Astrocyte (in vitro differentiated cells and primary cell): ENCODE results near the gene TMEM151A.
"Not testable (repeated sequence)": the region's sequence is repeated elsewhere in the genome, so short reads cannot be mapped to it uniquely, and the experiment has no call there.

Experiments used
- CTCF ChIP-seq: IDR thresholded peaks from 2 replicates; pipeline ENCODE4 v1.5.1; 2011; ENCODE audit warnings: low read depth, mild to moderate bottlenecking, inconsistent platforms, low read length, moderate library complexity; ENCODE audit not compliant: insufficient read depth
- EZH2 ChIP-seq: IDR thresholded peaks from 2 replicates; pipeline ENCODE4 v1.6.1; 2012; ENCODE audit warnings: mild to moderate bottlenecking, low read length, inconsistent platforms; ENCODE audit not compliant: insufficient read depth

GRCh38 chr11:66310803-66311440 lies 19.2 kb downstream of the TMEM151A start:
- TF ChIP-seq CTCF, EZH2: not testable (repeated sequence)
